Erythroblast (primary cell): ENCODE measurements around the gene HOXC5.

Experiments
- GATA1 ChIP-seq: IDR thresholded peaks from 2 replicates; pipeline ENCODE4 v1.6.1; 2011; ENCODE audit warnings: low read depth, mild to moderate bottlenecking, control low read depth, low read length, moderate library complexity
- POLR2A ChIP-seq: IDR thresholded peaks from 2 replicates; pipeline ENCODE4 v1.6.1; 2011; ENCODE audit warnings: mild to moderate bottlenecking, low read length

DNA sequence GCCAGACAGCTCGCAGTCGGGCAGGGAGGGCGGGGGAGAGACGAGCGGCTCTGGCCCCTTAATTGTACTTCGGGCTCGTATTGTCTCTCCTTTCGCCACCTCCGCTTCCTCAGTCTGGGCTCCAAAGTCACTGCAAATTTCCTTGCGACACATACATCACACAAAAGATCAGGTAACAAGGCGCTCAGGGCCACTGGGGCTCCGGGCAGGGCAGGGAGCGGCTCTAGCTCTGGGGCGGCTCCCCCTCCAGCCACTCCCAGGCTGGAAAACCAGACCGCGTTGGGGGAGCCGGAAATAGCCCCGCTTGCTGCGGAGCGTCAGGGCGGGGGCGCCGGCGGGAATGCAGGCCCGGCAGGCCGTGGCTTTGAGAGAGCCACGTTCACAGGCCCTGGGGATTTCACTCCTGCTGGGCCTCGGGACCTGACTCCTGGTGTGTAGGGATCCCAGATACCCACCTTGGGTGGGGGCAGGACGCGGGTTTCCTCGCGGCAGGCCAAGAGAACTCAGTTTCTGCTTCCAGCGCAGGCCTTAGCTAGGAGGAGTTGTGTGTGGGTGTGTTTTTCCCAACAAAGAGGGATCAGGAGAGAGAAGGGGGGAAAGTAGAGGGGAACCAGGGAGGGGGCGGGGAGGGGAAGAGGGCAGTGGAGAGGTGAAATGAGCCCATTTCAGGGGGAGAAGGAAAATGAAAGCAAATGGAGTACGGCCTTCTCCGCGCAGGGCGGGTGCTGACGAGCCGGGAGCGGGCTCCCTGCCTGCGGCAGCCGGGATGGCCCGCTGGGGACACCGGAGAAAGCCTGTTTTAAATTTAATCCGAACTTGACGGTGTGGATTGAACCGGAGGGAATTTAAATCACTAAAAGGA is 37.2 kb upstream of the HOXC5 start:
- no peak for TF ChIP-seq POLR2A
- TF ChIP-seq GATA1, result no peak
